ENCODE measurements around the gene DTX3L. TPM values are rescaled to one million over a fixed set of nuclear protein-coding genes. Genes with fewer than 3 reads are reported as not detected.

DTX3L gene
- total RNA-seq, 1 experiment from 2014 or later, result 10.9 TPM

- H3K4me1 ChIP-seq (replicated peaks), result peaks cover 9% of the 10 kb centered on the region
- DNase-seq (ENCODE audit: low read depth in 1 of 2, low spot score in 2 of 2), result no peak
These were observed 12.2 kb downstream of the DTX3L start for GRCh38 chr3:122576174-122576940.

DNA sequence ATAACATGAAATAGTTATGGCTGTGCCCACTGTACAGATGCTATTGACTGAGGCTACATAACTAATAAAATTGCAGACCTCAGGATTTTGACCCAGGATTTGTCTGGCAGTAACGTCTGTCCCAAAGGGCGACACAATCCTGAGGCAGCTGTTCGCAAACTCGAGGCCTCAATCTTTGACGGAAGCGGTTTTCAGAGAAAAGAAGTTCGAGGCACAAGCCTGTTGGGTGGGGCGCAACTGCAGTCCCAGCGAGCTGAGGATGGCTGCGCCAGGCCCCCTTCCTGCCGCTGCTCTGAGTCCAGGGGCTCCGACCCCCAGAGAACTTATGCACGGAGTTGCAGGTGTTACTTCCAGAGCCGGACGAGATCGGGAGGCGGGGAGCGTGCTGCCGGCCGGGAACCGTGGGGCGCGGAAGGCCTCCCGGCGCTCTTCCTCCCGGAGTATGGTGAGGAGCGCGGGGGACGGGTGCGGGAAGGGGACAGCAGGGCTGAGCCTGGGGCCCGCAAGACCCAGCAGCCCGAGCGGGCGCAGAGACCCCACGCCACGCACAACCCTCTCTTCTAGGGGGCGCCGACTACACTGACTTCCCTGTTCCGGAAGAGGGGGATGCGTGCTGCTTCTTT, 13.4 kb downstream of the DTX3L start, which contains the start of gene PARP15:
Gene PARP15 (plus strand): TSS at position 242 of the 623 bp plus-strand sequence. CDS start 18 bp downstream, at position 260.
- H3K36me3 ChIP-seq, result peaks cover 3% of the 10 kb centered on the region; the same call in 1 of the 2 replicates
- DNase-seq (ENCODE audit: low read depth in 1 of 2, low spot score in 2 of 2), result no peak
- peaks cover 8% of the 10 kb centered on the region for H3K4me1 ChIP-seq (replicated peaks)
- H3K27ac ChIP-seq, result no peak within 1 kb of the TSS
- H3K9me3 ChIP-seq (replicated peaks), result peaks cover 5% of the 10 kb centered on the region
- peak within 1 kb of the TSS; percentile 19; the same call in 1 of the 2 replicates for H3K4me3 ChIP-seq
- 0 out of 2 replicates have a peak, but pooled peaks cover 3% of the 10 kb centered on the region for H3K27me3 ChIP-seq (replicated peaks)

More at GRCh38 chr3:122576174-122576940, 12.2 kb downstream of the DTX3L start:
- Histone ChIP-seq H3K9me3 (replicated peaks) (no peaks in the 10 kb centered on the region), H3K27me3 (replicated peaks) (0 out of 2 replicates have a peak, but pooled peaks cover 3% of the 10 kb centered on the region), H3K27ac (no peak overlapping the region), H3K4me3 (no peak overlapping the region), H3K36me3 (peaks cover 6% of the 10 kb centered on the region)

- Histone ChIP-seq H3K27me3 (replicated peaks) (0 out of 2 replicates have a peak, but pooled peaks cover 3% of the 10 kb centered on the region), H3K27ac (no peak overlapping the region), H3K36me3 (peaks cover 3% of the 10 kb centered on the region; the same call in 1 of the 2 replicates), H3K9me3 (replicated peaks) (peaks cover 5% of the 10 kb centered on the region), H3K4me3 (no peak overlapping the region), H3K4me1 (replicated peaks) (peaks cover 1% of the 10 kb centered on the region)
- DNase-seq (ENCODE audit: low read depth in 1 of 2, low spot score in 2 of 2), result no peak
These were observed 14.1 kb downstream of the DTX3L start for GRCh38 chr3:122578069-122578740.

DNA sequence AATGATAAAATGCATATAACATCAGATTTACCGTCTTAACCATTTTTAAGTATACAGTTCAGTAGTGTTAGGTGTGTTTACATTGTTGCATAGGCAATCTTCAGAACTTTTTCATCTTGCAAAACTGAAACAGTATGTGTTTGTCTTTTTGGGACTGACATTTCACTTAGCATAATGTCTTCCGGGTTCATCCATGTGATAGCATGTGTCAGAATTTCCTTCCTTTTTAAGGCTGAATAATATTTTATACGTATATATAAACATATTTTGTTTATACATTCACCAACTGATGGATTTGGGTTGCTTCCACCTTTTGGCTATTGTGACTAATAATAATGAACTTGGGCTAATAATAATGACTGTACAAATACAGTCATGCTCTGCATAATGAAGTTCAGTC, 16.3 kb downstream of the DTX3L start:
- H3K27ac ChIP-seq, result no peak overlapping the region
- H3K36me3 ChIP-seq, result no peaks in the 10 kb centered on the region
- H3K4me3 ChIP-seq, result no peak overlapping the region
- peaks cover 5% of the 10 kb centered on the region for H3K9me3 ChIP-seq (replicated peaks)
- no peak for DNase-seq (ENCODE audit: low read depth in 1 of 2, low spot score in 2 of 2)
- 0 out of 2 replicates have a peak, but pooled peaks cover 3% of the 10 kb centered on the region for H3K27me3 ChIP-seq (replicated peaks)
- no peaks in the 10 kb centered on the region for H3K4me1 ChIP-seq (replicated peaks)

DNA sequence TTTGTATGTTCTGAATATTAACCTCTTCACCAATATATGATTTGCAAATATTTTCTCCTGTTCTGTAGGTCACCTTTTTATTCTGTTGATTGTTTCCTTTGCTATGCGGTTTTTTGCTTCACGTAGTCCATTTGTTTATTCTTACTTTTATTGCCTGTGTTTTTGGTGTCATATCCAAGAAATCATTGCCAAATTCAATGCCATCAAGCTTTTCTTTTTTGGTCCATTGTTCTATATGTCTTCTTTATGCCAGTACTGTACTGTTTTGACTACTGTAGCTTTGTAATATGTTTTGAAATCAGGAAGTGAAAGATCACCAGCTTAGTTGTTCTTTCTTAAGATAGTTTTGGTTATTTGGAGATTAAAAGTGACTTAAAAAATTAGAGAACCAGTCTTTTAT, 17.5 kb downstream of the DTX3L start:
- no peak for DNase-seq (ENCODE audit: low read depth in 1 of 2, low spot score in 2 of 2)

DNA sequence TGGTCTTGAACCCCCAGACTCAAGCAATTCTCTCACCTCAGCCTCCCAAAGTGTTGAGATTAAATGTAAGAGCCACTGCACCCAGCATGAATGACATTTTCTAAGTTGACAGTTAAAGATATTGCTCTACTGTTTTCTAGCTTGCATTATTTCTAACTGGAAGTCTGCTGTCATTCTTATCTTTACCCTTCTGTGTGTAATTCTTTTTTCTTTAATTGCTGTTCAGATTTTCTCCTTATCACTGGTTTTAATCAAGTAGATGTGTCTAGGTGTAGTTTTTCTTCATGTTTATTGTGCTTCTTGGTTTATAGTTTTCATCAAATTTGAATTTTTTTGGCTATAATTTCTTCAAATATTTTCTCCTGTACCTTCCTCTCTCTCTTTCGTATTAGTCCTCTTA, 18.3 kb downstream of the DTX3L start:
- H3K36me3 ChIP-seq, result no peaks in the 10 kb centered on the region
- H3K27ac ChIP-seq, result no peak overlapping the region
- H3K9me3 ChIP-seq (replicated peaks), result peaks cover 5% of the 10 kb centered on the region
- no peak overlapping the region for H3K4me3 ChIP-seq
- H3K27me3 ChIP-seq (replicated peaks), result 0 out of 2 replicates have a peak, but pooled peaks cover 3% of the 10 kb centered on the region
- no peaks in the 10 kb centered on the region for H3K4me1 ChIP-seq (replicated peaks)
- DNase-seq (ENCODE audit: low read depth in 1 of 2, low spot score in 2 of 2), result no peak

More for the DNA sequence above, 17.5 kb downstream of the DTX3L start:
- Histone ChIP-seq H3K36me3 (no peaks in the 10 kb centered on the region), H3K27me3 (replicated peaks) (0 out of 2 replicates have a peak, but pooled peaks cover 3% of the 10 kb centered on the region), H3K27ac (no peak overlapping the region), H3K4me3 (no peak overlapping the region), H3K4me1 (replicated peaks) (no peaks in the 10 kb centered on the region), H3K9me3 (replicated peaks) (peaks cover 5% of the 10 kb centered on the region)

DNA sequence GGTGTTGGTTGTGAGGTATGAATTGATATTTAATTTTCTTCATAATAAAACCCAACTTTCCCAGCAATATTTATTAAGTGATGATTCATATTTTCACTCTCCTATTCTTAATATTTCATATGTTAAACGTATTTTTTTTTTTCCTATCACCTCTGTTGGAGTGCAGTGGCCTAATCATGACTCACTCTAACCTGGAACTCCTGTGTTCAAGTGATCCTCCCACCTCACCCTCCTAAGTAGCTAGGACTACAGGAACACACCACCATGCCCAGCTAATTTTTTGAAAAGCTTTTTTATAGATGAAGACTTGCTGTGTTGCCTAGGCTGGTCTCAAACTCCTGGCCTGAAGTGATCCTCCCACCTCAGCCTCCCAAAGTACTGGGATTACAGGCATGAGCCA, 22.0 kb downstream of the DTX3L start:
- H3K27ac ChIP-seq, result no peak overlapping the region
- H3K27me3 ChIP-seq (replicated peaks), result no peaks in the 10 kb centered on the region
- no peaks in the 10 kb centered on the region for H3K36me3 ChIP-seq
- H3K9me3 ChIP-seq (replicated peaks), result peaks cover 5% of the 10 kb centered on the region
- no peak for DNase-seq (ENCODE audit: low read depth in 1 of 2, low spot score in 2 of 2)
- no peaks in the 10 kb centered on the region for H3K4me1 ChIP-seq (replicated peaks)
- H3K4me3 ChIP-seq, result no peak overlapping the region

GRCh38 chr3:122586773-122587485, 22.8 kb downstream of the DTX3L start:
- Histone ChIP-seq H3K36me3 (no peaks in the 10 kb centered on the region), H3K27ac (no peak overlapping the region), H3K4me1 (replicated peaks) (no peaks in the 10 kb centered on the region), H3K27me3 (replicated peaks) (no peaks in the 10 kb centered on the region), H3K4me3 (no peak overlapping the region), H3K9me3 (replicated peaks) (peaks cover 5% of the 10 kb centered on the region)
- DNase-seq (ENCODE audit: low read depth in 1 of 2, low spot score in 2 of 2), result no peak

DNA sequence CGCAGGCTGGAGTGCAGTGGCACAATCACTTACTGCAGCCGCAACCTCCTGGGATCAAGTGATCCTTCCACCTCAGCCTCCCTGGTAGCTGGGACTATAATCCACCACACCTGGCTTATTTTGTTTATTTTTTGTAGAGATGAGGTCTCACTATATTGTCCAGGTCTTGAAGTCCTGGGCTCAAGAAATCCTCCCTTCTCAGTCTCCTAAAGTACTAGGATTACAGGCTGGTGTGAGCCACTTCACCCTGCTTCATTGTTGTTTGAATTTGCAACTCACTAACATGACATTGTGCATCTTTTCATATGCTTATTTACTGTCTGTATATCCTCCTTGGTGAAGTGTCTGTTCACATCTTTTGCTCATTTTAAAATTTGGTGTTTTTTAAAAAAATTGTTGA, 23.4 kb downstream of the DTX3L start:
- DNase-seq (ENCODE audit: low read depth in 1 of 2, low spot score in 2 of 2), result no peak
- H3K4me3 ChIP-seq, result no peak overlapping the region
- H3K4me1 ChIP-seq (replicated peaks), result no peaks in the 10 kb centered on the region
- no peaks in the 10 kb centered on the region for H3K27me3 ChIP-seq (replicated peaks)
- H3K36me3 ChIP-seq, result no peaks in the 10 kb centered on the region
- peaks cover under 1% of the 10 kb centered on the region; the same call in 1 of the 2 replicates for H3K9me3 ChIP-seq (replicated peaks)
- no peak overlapping the region for H3K27ac ChIP-seq

DNA sequence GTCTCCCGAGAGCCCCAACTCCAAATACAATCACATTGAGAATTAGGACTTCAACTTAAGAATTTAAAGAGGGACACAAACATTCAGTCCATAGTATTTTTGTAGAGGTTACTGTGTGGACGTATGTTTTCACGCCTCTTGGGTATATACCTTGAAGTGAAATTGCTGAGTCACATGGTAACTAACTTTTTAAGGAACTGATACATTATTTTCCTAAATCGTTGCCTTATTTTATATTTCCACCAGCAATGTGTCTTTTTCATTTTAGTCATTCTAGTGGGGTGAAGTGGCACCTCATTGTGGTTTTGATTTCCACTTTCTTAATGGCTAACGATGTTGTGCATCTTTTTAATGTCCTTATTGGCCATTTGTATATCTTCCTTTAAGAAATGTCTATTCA, 25.2 kb downstream of the DTX3L start:
- H3K36me3 ChIP-seq, result no peaks in the 10 kb centered on the region
- no peaks in the 10 kb centered on the region for H3K9me3 ChIP-seq (replicated peaks)
- no peaks in the 10 kb centered on the region for H3K27me3 ChIP-seq (replicated peaks)
- no peak for DNase-seq (ENCODE audit: low read depth in 1 of 2, low spot score in 2 of 2)
- H3K4me1 ChIP-seq (replicated peaks), result no peaks in the 10 kb centered on the region
- no peak overlapping the region for H3K27ac ChIP-seq
- H3K4me3 ChIP-seq, result no peak overlapping the region

GRCh38 chr3:122590610-122591009, 26.5 kb downstream of the DTX3L start:
- H3K36me3 ChIP-seq, result no peaks in the 10 kb centered on the region
- no peaks in the 10 kb centered on the region for H3K27me3 ChIP-seq (replicated peaks)
- H3K9me3 ChIP-seq (replicated peaks), result no peaks in the 10 kb centered on the region

DNA sequence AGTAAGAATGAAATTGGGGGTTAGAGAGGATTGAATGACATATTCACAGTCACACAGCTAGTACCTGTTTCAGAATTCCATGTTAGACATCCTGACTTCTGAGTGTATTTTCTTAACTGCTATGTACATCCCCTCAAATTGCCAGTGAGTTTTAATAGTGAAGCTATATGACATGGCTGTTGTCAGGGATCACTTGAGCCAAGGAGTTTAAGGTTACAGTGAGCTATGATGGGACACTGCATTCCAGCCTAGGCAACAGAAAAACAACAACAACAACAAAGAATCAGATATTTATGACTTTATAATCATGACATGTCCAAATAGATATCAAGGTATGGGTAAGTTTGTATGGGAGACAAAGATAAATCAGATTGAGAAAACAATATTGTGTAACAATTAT, 29.9 kb downstream of the DTX3L start:
- Histone ChIP-seq H3K4me1 (replicated peaks) (no peaks in the 10 kb centered on the region), H3K27ac (no peak overlapping the region), H3K9me3 (replicated peaks) (no peaks in the 10 kb centered on the region), H3K4me3 (no peak overlapping the region), H3K36me3 (no peaks in the 10 kb centered on the region), H3K27me3 (replicated peaks) (no peaks in the 10 kb centered on the region)
- no peak for DNase-seq (ENCODE audit: low read depth in 1 of 2, low spot score in 2 of 2)

More at GRCh38 chr3:122590610-122591009, 26.5 kb downstream of the DTX3L start:
- H3K27ac ChIP-seq, result no peak overlapping the region
- no peak for DNase-seq (ENCODE audit: low read depth in 1 of 2, low spot score in 2 of 2)
- H3K4me1 ChIP-seq (replicated peaks), result no peaks in the 10 kb centered on the region
- H3K4me3 ChIP-seq, result no peak overlapping the region

DNA sequence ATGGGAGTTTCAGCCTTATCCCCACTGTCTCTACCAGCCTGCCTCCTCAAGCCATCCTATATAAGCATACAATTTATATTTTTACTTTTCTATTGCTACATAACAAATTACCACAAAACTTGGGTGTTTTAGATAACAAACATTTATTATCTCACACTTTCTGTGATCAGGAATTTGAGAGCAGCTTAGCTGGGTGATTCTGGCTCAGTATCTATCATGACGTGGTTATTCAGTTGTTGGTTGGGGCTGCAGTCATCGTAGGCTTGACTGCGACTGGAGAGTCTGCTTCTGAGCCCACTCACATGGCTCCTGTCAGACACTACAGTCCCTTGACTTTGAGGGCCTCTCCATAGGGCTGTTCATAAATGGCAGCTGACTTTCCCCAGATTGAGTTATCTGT, 34.0 kb downstream of the DTX3L start:
- Histone ChIP-seq H3K9me3 (replicated peaks) (no peaks in the 10 kb centered on the region), H3K27ac (no peak overlapping the region), H3K27me3 (replicated peaks) (no peaks in the 10 kb centered on the region), H3K36me3 (no peaks in the 10 kb centered on the region), H3K4me1 (replicated peaks) (no peaks in the 10 kb centered on the region), H3K4me3 (no peak overlapping the region)
- no peak for DNase-seq (ENCODE audit: low read depth in 1 of 2, low spot score in 2 of 2)

Data from SJSA1 (cell line).